ENCODE results near the gene AHDC1.

AHDC1 gene

DNA sequence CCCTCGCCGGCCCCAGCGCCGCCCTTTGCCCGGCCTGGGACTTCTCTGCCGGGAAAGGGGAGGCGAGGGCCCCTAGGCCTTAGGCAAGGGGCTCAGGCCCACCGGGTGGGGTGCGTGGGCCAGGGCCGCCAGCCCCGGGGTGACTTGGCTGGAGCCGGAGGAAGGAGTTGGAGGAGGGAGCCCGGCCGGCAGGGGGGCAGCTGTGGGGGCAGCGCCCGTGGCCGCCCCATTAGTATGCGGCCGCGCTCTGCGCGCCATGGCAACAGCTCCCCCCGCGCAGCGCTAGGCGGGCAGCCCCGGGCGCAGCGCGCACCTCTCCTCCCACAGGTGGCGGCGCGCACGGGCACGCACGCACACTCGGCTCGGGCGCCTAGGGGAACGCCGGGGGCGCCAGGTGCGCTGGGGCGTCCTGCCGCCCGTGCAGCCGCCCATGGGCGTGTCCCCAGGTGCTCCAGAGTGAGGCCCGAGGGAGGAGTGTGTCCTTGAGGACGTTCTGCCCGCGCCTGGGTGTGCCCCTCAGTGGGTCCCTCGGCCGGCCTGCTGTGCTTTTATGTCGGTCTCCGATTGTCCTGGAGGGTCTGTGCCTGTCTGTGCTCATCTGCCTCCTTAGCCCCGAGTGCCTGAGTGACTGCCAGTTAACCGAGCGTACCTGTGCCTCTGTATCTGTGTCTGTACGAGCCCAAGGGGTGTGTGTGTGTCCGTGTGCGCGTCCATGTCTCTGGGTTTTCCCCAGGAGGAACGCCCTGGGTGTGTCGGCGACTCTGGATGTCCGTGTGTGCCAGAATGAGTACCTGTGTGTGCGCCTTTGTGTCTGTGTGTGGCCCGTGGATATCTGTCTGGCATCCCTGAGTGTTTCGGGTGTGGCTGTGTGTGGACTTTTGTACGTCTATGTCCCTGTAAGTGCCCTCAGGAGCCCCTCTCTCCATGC, 75.8 kb downstream of the AHDC1 start:
- TF ChIP-seq, protein P1, sequence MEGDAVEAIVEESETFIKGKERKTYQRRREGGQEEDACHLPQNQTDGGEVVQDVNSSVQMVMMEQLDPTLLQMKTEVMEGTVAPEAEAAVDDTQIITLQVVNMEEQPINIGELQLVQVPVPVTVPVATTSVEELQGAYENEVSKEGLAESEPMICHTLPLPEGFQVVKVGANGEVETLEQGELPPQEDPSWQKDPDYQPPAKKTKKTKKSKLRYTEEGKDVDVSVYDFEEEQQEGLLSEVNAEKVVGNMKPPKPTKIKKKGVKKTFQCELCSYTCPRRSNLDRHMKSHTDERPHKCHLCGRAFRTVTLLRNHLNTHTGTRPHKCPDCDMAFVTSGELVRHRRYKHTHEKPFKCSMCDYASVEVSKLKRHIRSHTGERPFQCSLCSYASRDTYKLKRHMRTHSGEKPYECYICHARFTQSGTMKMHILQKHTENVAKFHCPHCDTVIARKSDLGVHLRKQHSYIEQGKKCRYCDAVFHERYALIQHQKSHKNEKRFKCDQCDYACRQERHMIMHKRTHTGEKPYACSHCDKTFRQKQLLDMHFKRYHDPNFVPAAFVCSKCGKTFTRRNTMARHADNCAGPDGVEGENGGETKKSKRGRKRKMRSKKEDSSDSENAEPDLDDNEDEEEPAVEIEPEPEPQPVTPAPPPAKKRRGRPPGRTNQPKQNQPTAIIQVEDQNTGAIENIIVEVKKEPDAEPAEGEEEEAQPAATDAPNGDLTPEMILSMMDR (conservative IDR thresholded peaks at IDR 0.05; ENCODE audit: control insufficient read depth, insufficient read depth, low read depth, low read length): no peak
- no peak for DNase-seq (ENCODE audit: low read depth)
- peak overlapping the region; percentile 10 for H3K4me3 ChIP-seq (ENCODE audit: control insufficient read depth, low read depth, low read length)

DNA sequence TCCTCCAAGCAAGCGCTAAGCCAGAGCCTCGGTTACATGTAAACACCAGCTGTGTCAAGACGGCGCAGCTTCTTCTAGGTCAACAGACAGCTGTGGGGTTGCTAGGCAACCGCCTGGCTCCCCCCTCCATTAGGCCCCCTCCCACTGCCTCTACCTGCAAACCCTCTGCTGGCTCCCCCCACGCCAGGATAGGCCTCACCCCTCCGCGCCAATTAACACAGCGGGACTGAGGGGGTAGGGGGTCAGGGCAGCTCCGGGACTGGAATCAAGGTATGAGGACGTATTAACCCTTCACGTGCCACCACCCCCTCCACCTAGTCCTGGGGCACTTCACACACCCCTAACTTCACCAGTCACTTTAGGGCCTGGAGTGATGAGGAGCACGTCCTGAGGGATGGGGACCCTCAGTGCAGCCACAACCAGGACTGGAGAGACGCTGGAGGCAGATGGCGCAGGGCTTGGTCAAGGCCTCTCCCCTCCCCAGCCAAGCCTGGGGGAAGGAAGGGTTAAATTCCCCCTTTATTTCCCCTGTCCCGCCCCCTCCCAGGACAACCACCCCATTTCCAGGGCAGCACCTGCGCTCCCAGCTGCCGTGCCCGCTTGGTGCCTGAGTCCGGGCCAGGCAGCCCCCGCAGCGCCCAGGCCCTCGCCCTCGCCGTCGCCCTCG, 76.6 kb downstream of the AHDC1 start:
- no peak for DNase-seq (ENCODE audit: low read depth)
- H3K4me3 ChIP-seq (ENCODE audit: control insufficient read depth, low read depth, low read length): no peak overlapping the region

DNA sequence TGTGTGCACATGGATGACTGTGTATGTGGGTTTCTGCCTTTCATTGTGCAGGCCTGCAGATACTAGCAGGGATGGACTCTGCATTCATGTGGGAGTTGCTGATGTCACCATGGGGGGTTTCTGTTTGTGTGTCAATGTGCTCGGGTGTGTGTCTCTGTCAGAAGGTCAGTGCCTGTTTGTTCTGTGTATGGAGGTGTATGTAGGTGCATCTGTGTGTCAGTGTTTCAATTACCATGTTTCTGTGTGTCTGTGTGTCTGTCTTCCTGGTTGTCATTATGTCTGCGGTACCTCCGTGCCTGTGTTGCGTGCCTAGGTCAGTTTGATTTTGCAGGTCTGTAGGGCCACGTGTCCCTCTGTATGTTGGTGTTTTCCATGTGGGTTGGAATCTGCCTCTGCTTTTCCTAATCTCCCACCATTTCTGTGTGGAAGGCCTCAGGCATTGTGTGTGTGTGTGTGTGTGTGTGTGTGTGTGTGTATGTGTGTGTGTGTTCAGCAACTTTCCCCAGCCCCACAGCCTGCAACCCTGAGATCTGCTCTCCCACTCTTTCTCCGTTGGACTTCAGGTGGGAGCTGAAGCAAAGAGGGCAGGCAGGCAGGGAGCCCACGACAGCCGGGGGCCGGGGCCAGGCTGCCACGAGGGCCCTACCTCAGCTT, 77.2 kb downstream of the AHDC1 start:
- no peak overlapping the region for H3K4me3 ChIP-seq (ENCODE audit: control insufficient read depth, low read depth, low read length)
- no peak for DNase-seq (ENCODE audit: low read depth)
- TF ChIP-seq, protein P1 (conservative IDR thresholded peaks at IDR 0.05; ENCODE audit: control insufficient read depth, insufficient read depth, low read depth, low read length): no peak

More for the DNA sequence above, 76.6 kb downstream of the AHDC1 start:
- TF ChIP-seq, protein P1 (conservative IDR thresholded peaks at IDR 0.05; ENCODE audit: control insufficient read depth, insufficient read depth, low read depth, low read length): no peak

DNA sequence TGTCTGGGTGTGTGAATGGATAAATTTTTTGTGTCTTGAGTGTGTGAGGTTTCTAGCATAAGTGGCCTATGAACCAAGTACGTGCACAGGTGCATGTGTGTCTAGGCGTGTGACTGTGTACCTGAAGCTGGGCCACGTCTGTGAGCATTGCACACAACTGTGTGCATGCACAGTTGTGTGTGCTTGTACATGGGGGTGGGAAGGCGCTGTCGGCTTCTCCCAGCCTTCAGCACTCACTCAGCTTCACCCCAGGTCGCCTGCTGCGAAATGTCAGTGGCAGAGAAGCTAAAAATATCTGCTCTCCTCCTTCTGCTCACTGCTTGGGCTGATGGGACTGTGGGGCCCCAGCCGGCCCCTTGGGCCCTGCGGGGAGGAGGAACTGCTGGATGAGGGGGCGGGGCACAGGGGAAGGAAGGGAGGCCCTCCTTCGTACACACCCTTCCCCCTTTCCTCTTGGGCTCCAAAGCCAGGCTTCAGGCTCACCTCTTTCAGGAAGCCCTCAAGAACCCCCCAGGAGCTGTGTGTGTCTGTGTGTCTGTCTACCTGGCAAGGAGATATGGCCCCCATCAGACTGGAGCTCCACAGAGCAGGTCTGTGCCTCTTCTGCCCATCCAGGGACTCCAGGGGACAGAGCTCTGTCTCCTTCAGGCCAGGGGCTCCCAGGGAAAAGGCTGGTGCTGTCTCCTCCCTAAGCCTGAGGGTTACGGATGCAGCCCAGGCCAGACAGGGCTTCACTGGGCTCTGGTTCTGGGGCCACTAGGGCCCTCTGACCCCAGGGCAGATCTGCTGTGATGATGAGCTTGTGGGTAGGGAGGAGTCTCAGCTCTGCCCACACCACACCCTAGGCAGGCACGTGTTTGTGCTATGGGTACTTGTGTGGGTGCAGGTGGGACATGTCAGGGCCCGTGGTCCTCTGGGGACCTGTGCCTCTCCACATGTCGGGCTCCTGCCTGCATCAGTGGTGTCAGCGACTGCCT, 78.4 kb downstream of the AHDC1 start:
- H3K4me3 ChIP-seq (ENCODE audit: control insufficient read depth, low read depth, low read length): no peak overlapping the region
- TF ChIP-seq, protein P1 (conservative IDR thresholded peaks at IDR 0.05; ENCODE audit: control insufficient read depth, insufficient read depth, low read depth, low read length): no peak
- no peak for DNase-seq (ENCODE audit: low read depth)

DNA sequence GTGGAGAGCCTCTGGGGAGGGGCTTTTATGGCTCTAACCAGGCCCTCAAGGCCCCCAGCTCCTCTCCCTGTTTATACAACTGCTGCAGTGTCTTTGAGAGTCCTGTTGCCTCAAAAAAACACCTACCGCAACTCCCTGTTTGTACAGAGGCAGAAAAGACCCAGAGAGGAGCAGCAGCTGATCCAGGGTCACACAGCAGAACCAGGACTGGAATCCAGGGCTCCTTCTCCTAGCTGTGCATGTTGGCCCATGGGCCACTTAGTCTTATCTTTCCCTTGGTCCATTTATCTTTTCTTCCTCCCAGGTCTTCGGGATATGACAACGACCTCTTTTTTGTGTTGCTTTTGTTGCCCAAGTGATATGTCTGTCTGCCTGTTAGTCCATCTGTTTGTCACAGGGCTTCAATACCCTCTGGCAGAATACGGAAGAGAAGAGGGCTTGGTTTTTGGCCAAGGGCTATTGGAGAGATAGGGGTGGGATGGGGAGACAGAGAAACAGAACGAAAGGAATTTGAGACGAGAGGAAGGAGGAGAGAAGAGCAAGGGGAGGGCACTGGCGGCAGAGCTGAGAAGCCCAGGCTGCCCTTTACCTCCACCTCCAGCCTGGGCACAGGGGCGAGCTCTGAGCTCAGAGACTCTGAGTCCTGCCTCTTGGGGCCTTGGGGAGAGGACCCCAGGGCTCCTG, 80.5 kb downstream of the AHDC1 start:
- TF ChIP-seq, protein P1 (conservative IDR thresholded peaks at IDR 0.05; ENCODE audit: control insufficient read depth, insufficient read depth, low read depth, low read length): no peak
- DNase-seq (ENCODE audit: low read depth): no peak
- H3K4me3 ChIP-seq (ENCODE audit: control insufficient read depth, low read depth, low read length): no peak overlapping the region
